ENCODE measurements around the gene CCDC102A.

CCDC102A gene

DNA sequence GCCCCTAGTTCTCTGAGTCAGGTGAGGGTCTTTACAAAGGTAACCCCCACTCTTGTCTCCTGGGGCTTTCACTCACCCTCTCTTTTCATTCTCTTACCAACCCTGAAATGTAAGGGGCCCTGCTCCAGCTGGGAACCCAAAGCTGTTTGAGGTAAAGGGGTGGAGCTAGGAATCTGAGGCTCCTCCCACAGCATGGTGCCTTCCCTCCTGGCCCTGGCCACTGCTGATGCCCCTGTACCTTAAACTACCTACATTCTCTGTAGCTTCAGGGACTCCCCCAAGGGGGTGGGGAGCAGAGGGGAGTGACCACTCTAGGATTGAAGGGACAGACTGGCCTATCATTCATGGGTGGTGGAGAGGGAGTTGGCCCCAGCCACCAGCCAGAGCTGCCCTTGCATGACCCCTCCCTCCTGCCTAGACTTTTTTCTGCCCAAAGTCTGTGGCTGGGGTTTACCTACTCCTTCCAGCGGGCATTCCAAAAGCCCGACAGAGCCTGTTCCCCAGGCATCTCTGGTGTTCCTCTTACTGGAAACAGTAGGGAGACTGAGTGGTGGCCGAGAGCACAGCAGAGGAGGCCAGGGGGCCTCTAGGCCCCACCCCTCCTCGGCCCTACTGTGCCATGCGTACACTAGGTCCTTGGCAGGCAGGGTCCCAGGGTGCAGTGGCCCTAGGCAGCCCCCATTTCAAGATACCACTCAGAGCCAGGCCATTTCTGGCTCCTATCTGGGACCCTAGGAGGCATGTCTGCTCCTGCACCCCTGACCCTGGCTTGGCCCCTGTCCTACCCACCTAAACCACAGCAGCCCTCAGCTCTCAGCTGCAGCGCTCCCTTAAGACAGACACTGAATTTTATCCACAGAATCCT lies 59.6 kb downstream of the CCDC102A start:
- DNase-seq: no peak

DNA sequence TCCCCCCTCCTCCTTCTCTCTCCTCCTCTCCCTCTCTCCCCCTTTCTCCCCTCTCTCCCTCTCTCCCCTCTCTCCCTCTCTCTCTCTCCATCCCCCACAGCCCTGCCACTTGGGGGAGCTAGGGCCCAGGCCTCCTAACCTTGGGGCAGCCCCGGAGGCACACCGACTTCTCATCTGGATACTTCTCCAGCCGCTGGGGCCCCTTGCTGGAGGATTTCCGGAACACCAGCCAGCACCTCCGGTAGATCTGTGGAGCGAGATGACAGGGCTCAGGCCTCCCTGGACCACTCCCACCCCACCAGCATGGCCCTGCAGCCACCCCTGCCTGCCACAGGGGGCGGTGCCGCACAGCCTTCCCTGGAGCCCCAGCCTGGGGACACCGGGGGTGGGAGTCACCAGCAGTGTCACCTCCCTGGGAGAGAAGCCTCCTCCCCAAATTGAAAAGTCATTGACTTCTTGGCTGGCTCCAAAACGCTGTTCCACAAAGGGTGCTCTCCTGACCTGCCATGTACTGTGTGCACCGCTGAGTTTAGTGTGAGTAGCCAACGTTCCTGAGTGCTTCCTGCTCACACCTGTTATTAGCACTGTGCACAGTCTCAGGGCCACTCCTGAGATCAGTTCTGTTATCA lies 60.5 kb downstream of the CCDC102A start:
- no peak for DNase-seq

DNA sequence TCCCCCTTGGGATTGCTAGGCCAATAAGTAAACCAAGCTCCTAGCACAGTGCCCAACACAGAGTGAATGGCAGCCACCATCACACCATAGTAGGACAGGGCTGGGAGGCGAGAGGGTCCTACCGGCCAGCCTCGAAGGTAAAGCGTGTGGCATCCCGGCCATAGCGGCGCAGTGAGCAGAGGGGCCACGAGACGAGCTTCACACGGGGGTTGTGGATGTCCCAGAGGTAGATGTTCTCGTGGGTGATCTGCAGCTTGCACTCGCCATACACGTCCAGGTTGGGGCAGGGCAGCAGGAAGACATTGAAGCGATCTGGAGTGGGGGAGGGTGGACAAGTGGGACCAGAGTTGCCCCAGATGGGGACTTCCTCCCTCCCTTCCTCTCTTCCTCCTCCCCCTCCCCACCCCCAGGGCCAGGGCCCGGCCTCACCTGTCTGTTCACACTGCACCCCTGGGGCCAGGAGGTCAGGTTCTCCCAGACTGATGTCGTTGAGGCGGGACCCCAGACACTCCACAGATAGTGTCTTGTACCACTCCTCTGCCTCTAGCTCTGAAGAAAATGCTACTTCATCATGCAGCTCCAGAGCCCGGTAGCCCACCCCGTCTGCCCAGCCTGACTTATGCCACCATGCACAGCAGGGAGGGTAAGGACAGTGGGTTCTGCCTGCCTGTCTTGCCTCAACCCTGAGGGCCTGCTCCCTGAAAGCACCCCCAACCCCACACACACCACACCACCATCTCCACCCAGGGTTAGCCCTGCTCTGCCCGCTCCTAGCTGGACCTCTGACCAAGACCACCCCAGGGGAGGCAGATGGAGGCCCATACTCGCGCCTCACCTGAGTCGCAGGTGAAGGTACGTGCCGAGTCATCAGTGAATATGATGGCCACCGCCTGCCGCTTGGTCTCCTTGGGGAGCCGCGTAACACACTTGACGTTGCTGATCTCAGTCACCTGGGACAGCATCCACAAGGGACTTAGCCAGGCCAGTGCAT lies 61.4 kb downstream of the CCDC102A start:
- DNase-seq: no peak

DNA sequence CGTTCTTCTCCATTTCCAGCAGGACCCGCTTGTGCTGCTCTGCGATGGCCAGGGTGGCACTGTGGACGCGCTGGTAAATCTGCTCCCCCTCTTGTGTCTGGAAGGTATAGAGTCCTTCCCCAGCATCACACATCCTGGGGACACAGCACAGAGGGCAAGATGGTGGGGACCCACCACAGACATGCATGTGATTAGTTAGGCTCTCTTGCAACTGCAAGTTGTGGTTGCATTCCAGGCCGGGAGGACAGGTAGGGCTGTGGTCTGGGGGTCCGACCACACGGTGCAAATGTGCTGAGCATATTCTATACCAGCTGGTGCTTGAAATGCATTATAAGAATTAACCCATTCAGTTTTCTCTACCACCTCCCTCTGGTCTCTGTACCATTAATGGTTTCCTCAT lies 62.5 kb downstream of the CCDC102A start:
- no peak for DNase-seq

DNA sequence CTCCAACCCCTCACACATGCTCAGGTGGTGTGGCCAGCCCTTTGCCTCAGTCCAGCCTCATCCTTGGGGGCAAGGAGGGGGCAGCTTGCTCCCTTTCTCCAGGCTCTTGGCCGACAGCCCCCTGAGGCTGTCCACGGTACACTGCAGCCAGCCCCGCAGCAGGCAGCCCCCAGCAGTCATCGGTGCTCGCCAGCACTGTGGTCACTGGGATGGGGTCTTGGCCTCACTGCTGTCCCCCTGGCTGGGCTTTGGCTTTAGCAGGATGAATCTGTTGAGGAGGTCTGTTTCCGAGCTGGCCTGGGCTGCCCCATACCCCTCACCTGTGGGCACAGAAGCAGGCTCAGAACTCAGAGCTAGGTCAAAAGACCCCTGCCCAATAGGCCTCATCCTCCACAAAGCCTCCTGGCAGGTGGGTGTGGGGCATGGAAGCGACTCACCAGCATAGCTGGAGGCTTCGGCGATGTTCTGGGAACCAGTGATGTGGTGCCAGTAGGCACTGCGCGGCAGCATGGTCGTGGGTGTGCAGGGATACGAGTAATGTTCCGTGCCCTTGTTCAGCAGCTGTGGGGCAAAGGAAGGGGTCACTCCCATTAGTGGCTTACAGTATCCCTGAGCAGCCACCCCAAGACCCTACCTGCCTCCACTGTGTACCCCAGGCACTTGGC lies 63.1 kb downstream of the CCDC102A start:
- DNase-seq: no peak

DNA sequence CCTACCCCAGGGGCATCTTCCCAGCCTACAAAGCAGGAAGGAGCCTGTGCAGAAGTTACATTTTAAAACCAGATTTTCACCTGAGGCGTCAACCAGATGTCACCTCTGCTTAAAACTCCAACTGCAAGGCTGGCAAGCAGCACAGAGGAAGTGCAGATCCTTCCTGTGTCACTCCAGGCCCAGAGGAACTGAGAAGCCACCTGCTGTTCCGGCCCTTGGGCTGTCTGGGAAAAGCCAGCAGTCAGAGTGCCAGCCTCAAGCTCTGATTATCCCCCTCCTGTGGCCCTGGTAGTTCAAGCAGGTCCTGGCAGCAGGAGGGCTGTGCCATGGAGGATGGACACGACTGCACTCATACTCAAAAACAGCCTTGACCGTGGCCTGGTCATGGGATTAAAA lies 63.7 kb downstream of the CCDC102A start:
- DNase-seq: no peak

DNA sequence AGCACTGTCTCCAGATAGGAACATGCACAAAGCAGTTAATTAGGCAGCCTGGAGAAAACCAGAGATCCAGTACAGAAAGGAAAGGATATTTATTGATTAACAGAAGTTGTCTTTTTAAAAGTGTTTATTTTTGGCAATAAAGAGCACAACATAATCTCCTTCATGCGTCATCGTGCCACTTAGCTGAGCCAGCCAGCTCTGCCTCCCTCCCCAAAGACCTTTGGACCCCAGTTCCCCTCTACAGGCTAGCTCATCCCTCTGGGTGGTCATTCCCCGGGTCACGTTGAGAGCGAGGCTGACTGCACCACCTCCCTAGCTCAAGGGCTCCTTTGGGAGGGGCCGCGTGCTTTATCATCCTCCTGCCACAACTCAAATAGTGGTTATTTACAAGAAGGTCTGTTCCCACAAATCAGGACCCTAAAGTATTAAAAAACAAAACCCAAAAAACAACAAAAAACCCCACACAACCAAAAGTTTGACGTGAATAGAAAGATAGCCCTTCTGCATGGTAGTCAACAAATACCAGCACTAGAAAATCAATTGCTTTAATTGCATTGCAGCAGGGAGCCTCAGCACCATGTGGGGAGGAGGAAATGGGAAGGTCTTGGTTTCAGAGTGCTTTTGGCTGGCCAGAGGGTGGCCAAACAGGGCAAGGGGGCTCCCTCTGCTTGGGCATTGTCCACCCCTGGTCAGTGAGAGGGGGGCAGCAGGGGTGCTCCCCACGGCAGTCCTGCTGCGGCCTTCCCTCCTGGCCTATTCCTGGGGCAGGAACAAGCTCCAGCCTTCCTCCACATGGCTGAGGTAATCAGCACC lies 64.3 kb downstream of the CCDC102A start:
- DNase-seq: no peak

DNA sequence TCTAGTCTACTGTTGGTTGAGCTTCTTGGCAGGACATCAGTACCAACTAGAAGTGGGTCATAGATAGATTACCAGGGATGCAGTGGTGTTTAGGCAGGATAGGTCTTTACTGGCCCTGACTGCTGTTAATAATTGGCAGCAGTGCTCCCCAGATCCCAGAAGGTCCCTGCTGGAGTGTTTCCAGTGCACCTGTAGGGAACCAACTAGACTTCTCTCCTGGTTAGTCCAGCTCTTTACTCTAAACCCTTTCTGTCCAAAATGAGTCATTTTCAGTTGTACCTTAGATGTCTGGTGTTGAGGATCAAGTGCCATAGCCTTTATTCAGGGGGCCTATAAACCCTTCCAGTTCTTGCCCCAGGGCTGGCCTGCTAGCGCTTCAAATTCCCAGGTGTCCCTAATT lies 65.2 kb downstream of the CCDC102A start:
- no peak for DNase-seq

DNA sequence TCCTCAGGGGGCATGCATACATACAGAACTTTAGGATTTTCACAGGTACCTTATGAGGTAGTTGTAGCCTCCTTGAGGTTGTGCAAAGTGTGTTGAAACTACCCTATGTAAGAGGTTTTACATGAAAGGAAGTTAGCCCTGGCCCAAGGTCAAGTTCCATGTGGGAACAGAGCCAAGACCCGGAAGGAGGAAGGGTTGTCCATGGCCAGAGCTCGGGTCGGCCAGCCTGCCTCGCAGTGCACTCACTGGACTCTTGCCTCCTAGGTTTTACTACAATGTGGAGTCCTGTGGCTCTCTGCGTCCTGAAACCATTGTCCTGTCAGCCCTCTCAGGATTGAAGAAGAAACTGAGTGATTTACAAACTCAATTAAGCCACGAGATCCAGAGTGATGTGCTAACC lies 65.7 kb downstream of the CCDC102A start:
- DNase-seq: no peak

DNA sequence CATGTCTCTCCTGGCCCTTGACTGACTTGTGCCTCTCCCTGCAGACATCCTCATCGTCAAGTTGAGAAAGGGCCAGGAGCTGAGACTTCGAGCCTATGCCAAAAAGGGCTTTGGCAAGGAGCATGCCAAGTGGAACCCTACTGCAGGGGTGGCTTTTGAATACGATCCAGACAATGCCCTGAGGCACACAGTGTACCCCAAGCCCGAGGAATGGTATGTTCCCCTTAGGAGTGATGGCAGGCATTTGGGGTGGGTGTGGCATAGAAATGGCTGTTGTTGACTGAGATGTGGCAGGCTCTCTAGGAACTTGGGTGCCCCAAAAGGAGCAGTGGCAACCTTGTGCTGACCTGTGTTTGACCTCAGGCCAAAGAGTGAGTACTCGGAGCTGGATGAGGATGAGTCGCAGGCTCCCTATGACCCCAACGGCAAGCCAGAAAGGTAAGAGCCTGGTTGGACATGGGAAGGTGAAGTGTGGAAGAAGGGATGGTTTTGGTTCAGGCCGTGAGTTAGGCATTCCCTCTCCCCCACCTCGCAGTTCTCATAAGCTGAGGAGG lies 66.4 kb downstream of the CCDC102A start:
- DNase-seq: no peak

DNA sequence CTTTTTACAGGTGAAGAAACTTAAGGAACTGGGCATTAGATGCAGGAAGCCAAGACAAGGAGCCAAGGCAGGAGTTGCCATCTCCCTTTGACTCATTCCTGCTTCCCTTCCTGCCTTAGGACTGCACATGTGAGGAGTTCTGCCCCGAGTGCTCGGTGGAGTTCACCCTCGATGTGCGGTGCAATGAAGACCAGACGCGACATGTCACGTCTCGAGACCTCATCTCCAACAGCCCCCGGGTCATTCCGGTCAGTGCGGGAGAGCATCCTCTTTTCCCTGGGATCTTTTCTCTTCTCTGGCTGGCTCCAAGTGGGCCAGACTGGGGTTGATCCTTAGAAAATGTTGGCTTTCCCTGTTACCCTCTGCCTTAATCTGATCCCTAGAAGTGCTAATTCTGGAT lies 67.3 kb downstream of the CCDC102A start:
- DNase-seq: no peak

DNA sequence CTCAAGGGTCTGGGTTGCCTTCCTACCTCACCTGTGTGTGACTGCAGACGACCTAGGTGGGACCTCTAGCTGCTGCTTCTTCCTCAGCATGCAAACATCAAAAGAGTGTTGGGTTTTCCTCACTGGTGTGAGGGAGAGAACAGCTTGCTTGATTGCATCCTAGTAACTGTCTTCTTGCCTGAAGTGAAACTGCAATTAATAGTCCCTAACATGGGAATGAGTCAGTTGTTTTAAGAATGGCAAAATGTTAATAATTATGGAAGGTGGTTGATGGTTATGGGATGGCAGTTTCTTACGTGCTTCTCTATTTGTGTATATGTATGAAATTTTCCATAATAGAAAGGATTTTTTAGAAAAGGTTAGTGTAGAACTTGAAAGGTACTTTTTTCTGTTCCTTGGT lies 68.0 kb downstream of the CCDC102A start:
- DNase-seq: no peak

DNA sequence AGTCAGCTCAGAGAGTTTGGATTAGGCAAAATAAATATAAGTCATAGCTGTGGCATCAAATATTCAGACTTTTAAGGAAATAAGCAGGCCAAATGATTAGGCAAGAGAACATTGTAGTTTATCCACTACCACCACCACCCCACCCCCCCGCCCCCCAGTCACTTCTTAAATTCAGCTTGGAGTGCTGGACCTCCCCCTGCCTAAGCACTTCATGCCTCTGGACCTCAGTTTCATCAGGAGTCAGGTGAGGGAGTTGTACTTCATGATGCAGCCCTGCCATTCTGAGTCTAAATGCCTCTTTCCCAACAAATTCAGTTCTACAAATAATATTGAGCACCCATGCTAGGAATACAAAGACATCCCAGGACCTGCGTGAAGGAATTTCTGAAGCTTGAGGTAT lies 71.8 kb downstream of the CCDC102A start:
- DNase-seq: no peak

DNA sequence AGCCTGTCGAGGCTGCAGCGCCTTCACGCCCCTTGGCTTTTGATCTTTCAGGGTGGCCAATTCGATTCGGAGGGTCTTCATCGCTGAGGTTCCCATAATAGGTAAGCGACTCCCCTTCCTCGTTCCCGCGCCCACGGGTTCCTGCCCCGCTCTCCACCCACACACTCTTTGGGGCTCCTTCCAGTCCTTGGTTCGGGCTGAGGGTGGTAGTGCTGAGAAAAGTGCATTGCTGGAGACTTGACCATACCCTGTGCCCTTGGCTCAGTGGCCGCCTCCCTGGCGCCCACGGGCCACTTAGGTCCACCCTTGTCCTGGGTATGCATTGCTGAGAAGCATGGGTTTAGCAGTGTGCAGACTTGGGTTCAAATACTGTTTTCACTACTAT lies 73.4 kb downstream of the CCDC102A start:
- DNase-seq: no peak

DNA sequence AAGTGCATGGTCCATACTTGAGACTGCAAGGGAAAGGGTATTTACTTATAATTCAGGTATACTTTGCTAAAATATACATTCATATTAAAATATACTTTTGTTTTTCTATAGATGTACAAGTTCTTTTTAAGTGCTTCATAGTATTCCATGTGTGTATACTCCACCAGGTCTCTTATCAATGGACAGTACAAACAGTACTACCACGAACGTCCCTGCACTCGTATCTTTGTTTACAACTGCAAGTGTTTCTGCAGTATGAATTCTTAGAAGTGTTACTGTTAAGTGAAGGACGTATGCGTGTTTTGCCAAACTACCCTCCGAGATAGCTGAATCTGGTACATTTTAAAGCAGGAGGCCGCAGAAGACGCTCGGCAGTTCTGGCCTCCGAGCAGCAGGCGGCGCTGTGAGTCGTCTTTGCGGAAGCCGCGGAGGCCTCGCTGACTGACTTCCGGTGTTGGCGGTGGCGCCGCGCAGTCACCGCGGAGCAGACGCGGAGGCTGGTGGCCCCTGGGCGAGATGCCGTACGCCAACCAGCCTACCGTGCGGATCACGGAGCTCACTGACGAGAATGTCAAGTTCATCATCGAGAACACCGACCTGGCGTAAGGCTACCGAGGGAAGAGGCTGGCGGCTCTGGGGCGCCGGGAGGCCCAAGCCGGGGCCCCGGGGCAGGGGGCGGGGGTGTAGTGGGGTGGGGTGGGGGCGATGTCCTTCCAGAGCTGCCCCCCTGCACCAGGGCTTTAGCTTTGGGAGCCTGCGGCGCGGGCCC lies 74.0 kb downstream of the CCDC102A start, which contains the start of gene POLR2C:
TSS of gene POLR2C (plus strand) at position 471 of the 769 bp plus-strand sequence. CDS start at position 517, 46 bp downstream.
- DNase-seq: peak; percentile 83

Data from NCI-H2171 (cell line).